Activated naive CD8-positive, alpha-beta T cell treated with anti-CD3 and anti-CD28 coated beads for 36 hours (primary cell): ENCODE measurements around the gene ZNF415. TPM values are rescaled to one million over a fixed set of nuclear protein-coding genes. Genes with fewer than 3 reads are reported as not detected.
A peak's percentile ranks its signal among the peaks of the same experiment; 100 is the strongest.
"Not testable (repeated sequence)": the region's sequence is repeated elsewhere in the genome, so short reads cannot be mapped to it uniquely, and the experiment has no call there.

ENCODE experiments used
- DNase-seq: peaks from one replicate; pipeline ENCODE4 v3.0.0; 2021
- H3K27ac Mint-ChIP-seq: one replicate; pipeline ENCODE4 v1.8.0; 2022; ENCODE audit warnings: mild to moderate bottlenecking, moderate library complexity, mixed read lengths
- H3K27me3 Mint-ChIP-seq: one replicate; pipeline ENCODE4 v1.8.0; 2022; ENCODE audit warnings: mild to moderate bottlenecking, mixed read lengths
- H3K36me3 Mint-ChIP-seq: one replicate; pipeline ENCODE4 v1.8.0; 2021; ENCODE audit warnings: mild to moderate bottlenecking, mixed read lengths
- H3K4me1 Mint-ChIP-seq: one replicate; pipeline ENCODE4 v1.8.0; 2021; ENCODE audit warnings: mixed read lengths
- H3K4me3 Mint-ChIP-seq: one replicate; pipeline ENCODE4 v1.8.0; 2022; ENCODE audit warnings: mild to moderate bottlenecking, moderate library complexity, mixed read lengths
- H3K9me3 Mint-ChIP-seq: one replicate; pipeline ENCODE4 v1.8.0; 2022; ENCODE audit warnings: mixed read lengths
- total RNA-seq, 2 experiments: library from RNA; stranded (reverse); gene quantifications; one replicate each; pipeline ENCODE4 v1.2.3, GENCODE V29; 2021

ZNF415 gene
- total RNA-seq, 2 experiments from 2014 or later: 1.5 to 1.8 TPM

DNA sequence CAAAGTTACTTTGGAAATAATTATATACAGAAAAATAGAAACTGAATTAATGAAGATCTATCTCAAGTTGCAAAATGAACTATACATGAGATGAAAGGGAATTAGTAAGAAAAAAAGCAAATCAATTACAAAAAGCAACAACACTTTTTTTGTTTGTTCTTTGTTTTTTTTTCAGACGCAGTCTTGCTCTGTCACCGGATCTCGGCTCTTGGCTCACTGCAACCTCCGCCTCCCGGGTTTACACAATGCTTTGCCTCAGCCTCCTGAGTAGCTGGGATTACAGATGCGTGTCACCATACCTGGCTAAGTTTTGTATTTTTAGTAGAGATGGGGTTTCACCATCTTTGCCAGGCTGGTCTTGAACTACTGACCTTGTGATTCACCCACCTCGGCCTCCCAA is 2.2 kb downstream of the ZNF415 start:
- H3K9me3 Mint-ChIP-seq: peaks cover 39% of the 10 kb centered on the region
- H3K36me3 Mint-ChIP-seq: peaks cover 35% of the 10 kb centered on the region
- peaks cover 12% of the 10 kb centered on the region for H3K4me1 Mint-ChIP-seq
- no peak for DNase-seq
- no peak overlapping the region for H3K27ac Mint-ChIP-seq
- H3K27me3 Mint-ChIP-seq: peaks cover 12% of the 10 kb centered on the region
- H3K4me3 Mint-ChIP-seq: no peak overlapping the region

DNA sequence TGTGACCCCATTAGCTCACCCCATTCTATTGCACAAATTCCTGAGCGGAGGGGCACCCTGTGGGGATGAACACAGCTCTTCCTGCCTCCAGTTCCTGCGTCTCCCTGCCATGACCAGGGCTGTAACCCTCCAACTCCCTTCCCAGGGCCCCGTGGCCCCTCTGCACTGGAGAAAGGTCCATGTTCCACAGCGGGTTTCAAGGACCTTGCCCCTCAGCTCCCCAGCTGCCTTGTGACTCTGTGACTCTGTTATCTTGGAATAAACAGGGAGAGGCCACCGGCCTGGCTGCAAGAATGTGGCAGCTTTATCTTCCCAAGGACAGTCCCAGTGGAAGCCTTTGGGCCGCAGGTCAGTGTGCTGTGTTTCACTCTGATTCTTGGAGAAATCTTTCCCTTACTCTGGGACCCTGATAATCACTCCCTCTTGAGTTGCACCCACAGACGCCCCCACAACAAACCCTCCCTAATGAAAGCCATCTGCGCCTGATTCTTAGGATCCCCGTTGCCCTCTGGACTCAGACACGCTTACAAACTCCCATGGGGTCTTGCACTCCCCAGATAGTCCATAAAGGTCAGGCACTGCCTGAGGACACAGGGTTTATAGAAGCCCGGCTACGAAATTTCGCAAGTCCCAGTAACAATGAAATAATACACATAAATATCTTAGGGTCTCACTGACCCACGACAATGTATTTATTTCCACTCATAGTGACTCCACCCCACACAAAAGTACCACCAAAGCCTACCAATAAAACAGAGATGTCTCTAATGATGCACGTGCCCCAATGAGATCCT is 5.8 kb downstream of the ZNF415 start:
- peaks cover 44% of the 10 kb centered on the region for H3K36me3 Mint-ChIP-seq
- not testable (repeated sequence) for H3K27me3 Mint-ChIP-seq, H3K4me3 Mint-ChIP-seq, DNase-seq, H3K27ac Mint-ChIP-seq, H3K4me1 Mint-ChIP-seq
- peaks cover 42% of the 10 kb centered on the region for H3K9me3 Mint-ChIP-seq

DNA sequence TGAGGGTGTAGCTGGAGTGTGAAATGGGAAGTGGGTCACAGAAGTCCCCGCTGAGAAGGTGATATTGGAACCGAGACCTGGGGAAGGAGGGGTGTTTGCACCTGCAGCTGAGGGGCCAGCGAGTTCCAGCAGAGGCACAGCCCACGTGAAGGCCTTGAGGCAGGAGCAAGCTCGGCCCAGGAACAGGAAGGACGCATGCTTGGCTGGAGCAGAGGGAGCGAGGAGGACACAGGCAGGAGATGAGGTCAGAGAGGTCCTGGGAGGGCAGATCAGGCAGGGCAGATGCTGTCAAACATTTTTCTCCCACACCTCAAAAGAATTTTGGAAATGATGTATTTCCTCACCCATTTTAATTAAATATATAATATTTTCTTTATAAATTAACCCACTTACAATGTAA is 9.3 kb downstream of the ZNF415 start:
- no peak overlapping the region for H3K27ac Mint-ChIP-seq
- H3K4me3 Mint-ChIP-seq: no peak overlapping the region
- H3K4me1 Mint-ChIP-seq: no peaks in the 10 kb centered on the region
- DNase-seq: no peak
- H3K27me3 Mint-ChIP-seq: no peaks in the 10 kb centered on the region
- peaks cover 38% of the 10 kb centered on the region for H3K9me3 Mint-ChIP-seq
- H3K36me3 Mint-ChIP-seq: peaks cover 50% of the 10 kb centered on the region

DNA sequence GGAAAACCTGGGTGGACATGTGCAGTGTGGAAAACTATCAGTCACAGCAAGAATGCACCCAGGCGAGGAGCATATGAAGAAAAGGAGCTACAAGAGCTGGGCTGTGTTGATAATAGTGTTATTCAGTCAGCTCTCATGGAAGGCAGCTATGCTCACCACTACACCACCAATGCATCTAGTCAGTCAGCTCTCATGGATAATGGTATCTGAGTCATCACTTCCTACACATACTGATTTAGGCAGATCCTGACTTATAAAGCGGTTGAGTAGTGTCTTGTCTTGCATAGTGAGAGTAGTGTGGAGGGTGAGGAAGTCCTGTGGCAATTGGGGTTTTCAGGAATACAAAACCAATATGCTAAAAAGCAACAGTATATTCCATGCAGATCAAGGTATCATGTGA is 20.4 kb downstream of the ZNF415 start:
- no peak for DNase-seq
- Mint-ChIP-seq H3K9me3 (peaks cover 52% of the 10 kb centered on the region), H3K4me3 (no peak overlapping the region), H3K27me3 (no peaks in the 10 kb centered on the region), H3K27ac (no peak overlapping the region), H3K36me3 (peaks cover 71% of the 10 kb centered on the region), H3K4me1 (no peaks in the 10 kb centered on the region)

DNA sequence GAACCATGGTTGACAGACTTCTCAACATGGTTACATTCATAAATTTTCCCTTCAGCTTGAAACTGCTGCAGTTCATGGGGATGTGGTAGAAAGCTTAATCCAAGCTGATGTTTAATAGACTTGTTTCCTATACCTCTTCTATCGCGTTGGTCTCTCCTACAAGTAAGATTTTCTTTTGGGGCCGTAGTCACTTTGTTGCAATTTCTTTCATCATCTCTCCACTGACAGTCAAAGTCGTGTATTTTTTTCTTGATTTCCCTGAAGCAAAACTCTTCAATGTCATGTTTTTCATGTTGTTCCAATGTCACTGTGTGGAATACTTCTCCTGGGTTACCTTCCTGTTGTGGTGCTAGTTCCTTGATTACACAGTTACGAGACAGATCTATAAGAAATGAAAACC is 23.2 kb downstream of the ZNF415 start:
- Mint-ChIP-seq H3K4me3 (no peak overlapping the region), H3K27me3 (no peaks in the 10 kb centered on the region), H3K36me3 (peaks cover 46% of the 10 kb centered on the region), H3K4me1 (no peaks in the 10 kb centered on the region), H3K27ac (no peak overlapping the region), H3K9me3 (peaks cover 39% of the 10 kb centered on the region)
- no peak for DNase-seq

DNA sequence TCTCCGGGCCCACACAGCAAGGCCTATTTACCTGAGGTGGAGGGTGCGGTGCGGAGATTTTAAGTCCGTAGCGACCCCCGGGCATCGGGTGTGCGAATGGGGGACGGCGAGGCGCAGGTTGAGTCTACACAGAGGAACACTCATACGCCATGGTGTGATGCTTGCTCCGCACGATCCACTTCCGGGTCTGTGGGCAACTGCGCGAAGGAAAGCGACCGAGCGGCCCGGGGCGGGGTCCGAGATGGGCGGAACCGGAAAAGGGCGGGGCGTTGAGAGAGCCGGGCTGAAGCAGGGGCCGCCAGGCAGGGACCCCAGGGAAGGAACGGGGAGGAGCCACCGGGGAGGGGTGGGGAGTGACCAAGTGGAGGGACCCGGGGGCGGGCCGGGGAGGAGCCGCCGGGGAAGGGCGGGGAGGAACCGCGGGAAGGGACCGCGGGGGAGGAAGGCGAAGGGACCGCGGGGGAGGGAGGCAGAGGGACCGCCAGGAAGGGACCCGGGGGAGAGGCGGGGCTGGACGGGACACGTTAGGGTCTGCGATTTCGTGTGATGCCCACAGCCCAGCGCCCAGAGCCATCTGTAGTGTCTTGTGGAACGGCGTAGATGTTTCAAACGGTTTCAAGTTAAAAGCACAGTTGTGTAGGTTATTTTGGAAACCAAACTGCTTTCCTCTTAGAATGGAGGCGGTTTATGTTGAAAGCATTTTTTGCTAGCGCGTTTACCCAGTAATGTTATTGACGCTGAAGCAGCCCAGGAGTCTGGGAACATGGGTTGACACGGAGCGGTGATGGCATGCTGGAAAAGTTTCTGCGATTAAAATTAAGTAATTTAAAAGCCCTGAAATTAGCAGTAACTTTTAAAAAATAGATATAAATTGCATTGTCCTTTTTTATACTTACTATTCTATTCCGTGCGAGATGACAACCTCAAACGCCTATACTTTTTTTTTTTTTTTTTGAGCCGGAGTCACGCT is 29.2 kb downstream of the ZNF415 start, which contains the start of gene ZNF160:
ZNF160 (minus strand) TSS at position 189 of the 970 bp plus-strand sequence. CDS start 17,146 bp downstream, outside the sequence.
- Mint-ChIP-seq H3K4me1 (peaks cover 27% of the 10 kb centered on the region), H3K36me3 (peaks cover 39% of the 10 kb centered on the region), H3K9me3 (peaks cover 25% of the 10 kb centered on the region), H3K27ac (peak within 1 kb of the TSS; percentile 85), H3K4me3 (peak within 1 kb of the TSS; percentile 91), H3K27me3 (no peaks in the 10 kb centered on the region)
- DNase-seq: peak; percentile 99

DNA sequence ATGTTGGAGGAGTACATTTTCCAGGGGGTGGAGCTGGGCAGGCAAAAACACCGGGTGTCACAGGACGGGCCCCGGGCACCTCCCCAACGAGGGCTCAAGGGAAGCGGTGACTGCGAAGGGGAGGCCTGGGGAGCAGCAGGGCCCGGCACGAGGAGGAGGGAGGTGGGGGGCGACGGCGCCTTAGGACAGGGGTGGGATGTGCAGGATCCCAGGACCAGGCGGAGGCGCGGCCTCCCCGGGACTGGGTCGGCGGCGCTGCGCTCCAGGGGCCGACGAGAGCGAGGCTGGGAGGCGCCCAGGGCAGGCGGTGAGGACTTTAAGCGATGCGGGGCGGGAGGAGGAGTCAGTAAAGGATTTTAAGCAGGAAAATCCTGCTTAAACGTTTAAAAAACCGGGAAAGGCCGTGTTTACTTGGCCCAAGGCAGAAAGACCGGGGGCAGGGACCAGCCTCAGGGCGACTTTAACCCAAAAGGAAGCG is 29.9 kb downstream of the ZNF415 start:
- peak overlapping the region; percentile 91 for H3K4me3 Mint-ChIP-seq
- peaks cover 33% of the 10 kb centered on the region for H3K4me1 Mint-ChIP-seq
- H3K36me3 Mint-ChIP-seq: peaks cover 43% of the 10 kb centered on the region
- H3K9me3 Mint-ChIP-seq: peaks cover 19% of the 10 kb centered on the region
- no peaks in the 10 kb centered on the region for H3K27me3 Mint-ChIP-seq
- peak; percentile 59 for DNase-seq
- peak overlapping the region; percentile 85 for H3K27ac Mint-ChIP-seq

DNA sequence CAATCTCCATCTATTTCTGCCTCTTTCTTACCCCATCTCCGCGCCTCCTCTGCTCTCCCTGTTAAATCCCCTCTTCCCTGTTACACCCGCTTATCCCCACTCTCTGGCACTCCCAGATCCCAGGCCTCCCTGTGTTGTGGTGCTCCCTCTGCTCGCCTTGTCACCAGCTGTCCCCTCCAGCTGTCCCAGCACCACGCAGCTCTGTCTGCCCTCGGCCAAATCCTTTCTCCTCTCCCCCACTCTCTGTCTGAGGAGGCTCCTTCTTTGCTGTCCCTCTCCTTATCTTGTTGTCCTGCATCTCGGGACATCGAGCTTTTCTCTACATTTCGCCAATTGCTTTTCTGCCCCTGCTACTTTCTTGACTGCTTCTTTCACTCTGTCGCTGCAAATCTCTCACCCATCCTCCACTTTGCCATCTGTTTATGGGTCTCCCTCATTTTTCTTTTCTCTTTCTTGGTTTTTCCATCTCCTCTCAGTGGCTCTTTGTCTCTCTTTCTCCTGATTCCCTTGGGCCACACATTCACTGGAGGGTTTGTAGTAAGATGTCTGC is 30.4 kb downstream of the ZNF415 start:
- Mint-ChIP-seq H3K36me3 (peaks cover 48% of the 10 kb centered on the region), H3K4me1 (peaks cover 35% of the 10 kb centered on the region), H3K27ac (peak overlapping the region; percentile 85), H3K9me3 (peaks cover 20% of the 10 kb centered on the region), H3K4me3 (peak overlapping the region; percentile 91), H3K27me3 (no peaks in the 10 kb centered on the region)
- no peak for DNase-seq

DNA sequence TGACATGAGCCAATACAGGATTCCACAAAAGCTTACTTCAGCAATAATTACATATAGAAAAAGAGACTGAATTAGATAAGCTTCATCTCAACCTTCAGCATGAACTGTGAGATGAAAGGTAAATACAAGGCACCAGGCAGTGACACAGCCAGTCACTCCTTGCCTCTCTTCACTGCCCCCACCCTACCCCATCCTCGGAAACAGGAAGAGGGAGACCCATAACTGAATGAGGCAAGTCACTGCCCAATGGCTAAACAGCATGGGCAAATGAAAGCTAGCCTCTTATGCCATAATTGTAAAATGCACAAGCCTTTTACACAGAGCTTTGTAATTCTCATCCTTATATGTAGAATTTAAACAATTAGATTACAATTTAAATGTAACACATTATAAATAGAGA is 31.2 kb downstream of the ZNF415 start:
- H3K27ac Mint-ChIP-seq: peak overlapping the region; percentile 85
- H3K9me3 Mint-ChIP-seq: peaks cover 15% of the 10 kb centered on the region
- H3K4me3 Mint-ChIP-seq: peak overlapping the region; percentile 91
- peaks cover 49% of the 10 kb centered on the region for H3K36me3 Mint-ChIP-seq
- DNase-seq: peak; percentile 26
- H3K27me3 Mint-ChIP-seq: no peaks in the 10 kb centered on the region
- peaks cover 37% of the 10 kb centered on the region for H3K4me1 Mint-ChIP-seq

DNA sequence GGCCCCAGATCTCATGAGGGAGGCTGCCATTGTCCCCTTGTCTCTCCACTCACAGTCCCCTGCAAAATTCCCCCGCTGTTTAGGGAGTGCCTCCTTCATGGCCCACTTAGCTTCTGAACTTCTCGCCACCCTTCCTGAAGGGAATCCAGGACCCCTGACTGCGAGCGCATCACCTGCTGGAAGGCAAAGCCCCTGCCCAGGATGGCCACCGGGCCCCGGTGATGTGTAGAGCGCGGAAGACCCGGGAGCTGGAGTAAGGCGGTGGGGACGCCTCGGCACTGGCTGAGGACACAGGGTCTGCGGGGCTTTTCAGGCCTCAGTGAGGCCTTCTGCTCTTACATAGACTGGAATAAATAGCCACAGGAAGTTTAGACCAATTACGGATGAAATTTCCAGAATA is 34.1 kb downstream of the ZNF415 start:
- DNase-seq, H3K27ac Mint-ChIP-seq, H3K4me3 Mint-ChIP-seq, H3K27me3 Mint-ChIP-seq: not testable (repeated sequence)
- H3K36me3 Mint-ChIP-seq: peaks cover 71% of the 10 kb centered on the region
- peaks cover 37% of the 10 kb centered on the region for H3K4me1 Mint-ChIP-seq
- peaks cover 15% of the 10 kb centered on the region for H3K9me3 Mint-ChIP-seq

DNA sequence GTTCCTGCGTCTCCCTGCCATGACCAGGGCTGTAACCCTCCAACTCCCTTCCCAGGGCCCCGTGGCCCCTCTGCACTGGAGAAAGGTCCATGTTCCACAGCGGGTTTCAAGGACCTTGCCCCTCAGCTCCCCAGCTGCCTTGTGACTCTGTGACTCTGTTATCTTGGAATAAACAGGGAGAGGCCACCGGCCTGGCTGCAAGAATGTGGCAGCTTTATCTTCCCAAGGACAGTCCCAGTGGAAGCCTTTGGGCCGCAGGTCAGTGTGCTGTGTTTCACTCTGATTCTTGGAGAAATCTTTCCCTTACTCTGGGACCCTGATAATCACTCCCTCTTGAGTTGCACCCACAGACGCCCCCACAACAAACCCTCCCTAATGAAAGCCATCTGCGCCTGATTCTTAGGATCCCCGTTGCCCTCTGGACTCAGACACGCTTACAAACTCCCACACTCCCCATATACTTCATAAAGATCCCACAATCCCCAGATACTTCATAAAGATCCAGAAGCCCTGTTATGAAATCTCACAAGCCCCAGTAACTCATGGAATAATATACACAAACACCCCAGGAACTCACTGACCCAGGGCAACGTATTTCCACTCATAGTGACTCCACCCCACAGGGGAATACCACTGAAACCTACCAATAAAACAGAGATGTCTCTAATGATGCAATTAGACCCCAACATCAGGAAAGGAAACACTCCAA is 35.6 kb downstream of the ZNF415 start:
- Mint-ChIP-seq H3K27ac (peak overlapping the region; percentile 35), H3K4me1 (peaks cover 32% of the 10 kb centered on the region), H3K9me3 (peaks cover 14% of the 10 kb centered on the region), H3K36me3 (peaks cover 74% of the 10 kb centered on the region)
- DNase-seq, H3K4me3 Mint-ChIP-seq, H3K27me3 Mint-ChIP-seq: not testable (repeated sequence)

DNA sequence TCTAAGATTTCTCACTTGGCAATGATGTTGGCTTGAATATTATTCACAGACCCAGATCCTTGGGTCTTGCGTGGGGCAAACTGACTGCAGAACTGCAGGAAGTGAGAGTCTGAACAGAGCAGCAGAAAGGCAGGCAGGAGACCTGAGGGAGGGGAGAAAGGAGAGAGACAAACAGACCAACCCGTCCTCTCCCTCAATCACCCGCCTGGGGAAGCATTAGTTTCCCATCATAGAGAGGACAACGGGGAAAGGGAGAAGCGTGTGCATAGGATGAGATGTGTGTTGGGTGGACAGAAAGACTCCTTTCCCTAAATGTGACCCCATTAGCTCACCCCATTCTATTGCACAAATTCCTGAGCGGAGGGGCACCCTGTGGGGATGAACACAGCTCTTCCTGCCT is 36.1 kb downstream of the ZNF415 start:
- not testable (repeated sequence) for H3K4me3 Mint-ChIP-seq, DNase-seq, H3K27me3 Mint-ChIP-seq, H3K27ac Mint-ChIP-seq
- H3K36me3 Mint-ChIP-seq: peaks cover 74% of the 10 kb centered on the region
- H3K4me1 Mint-ChIP-seq: peaks cover 27% of the 10 kb centered on the region
- peaks cover 10% of the 10 kb centered on the region for H3K9me3 Mint-ChIP-seq

DNA sequence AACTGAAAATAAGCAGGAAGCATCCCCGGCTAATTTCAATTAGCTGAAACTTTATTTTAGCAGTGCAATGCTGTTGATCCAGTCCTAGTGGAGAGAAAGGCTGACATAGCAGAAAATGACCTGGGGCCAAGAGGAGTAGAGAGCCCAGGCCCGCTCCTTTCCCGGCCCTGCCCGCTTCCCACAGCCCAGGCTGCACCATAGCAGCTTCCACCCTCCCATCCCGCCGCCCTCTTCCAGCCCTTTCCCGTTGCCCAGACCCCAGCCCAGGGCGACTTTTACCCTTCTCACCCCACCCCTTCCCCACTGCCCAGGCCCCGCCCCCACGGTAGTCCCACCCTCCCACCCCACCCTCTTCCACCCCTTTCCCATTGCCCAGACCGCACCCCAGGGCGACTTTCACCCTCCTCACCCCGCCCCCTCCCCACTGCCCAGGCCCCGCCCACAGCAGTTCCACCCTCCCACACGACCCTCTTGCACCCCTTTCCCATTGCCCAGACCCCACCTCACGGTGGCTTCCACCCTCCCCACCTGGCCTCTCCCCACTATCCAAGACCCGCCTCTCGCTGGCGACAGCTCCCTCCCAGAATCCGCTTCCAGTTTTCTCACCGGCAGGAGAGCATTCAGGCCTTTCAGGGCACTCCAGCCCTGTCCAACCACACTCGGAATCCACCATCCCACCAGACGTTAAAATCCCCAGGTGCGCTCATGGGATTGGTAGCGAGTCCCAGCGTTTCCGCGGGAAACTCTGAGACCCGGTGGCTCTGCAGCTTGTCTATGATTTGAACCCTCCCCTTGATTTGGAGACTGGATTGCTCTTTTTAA is 37.7 kb downstream of the ZNF415 start:
- Mint-ChIP-seq H3K27ac (no peak overlapping the region), H3K4me3 (no peak overlapping the region), H3K9me3 (peaks cover 8% of the 10 kb centered on the region), H3K27me3 (no peaks in the 10 kb centered on the region), H3K36me3 (peaks cover 78% of the 10 kb centered on the region), H3K4me1 (peaks cover 19% of the 10 kb centered on the region)
- no peak for DNase-seq

DNA sequence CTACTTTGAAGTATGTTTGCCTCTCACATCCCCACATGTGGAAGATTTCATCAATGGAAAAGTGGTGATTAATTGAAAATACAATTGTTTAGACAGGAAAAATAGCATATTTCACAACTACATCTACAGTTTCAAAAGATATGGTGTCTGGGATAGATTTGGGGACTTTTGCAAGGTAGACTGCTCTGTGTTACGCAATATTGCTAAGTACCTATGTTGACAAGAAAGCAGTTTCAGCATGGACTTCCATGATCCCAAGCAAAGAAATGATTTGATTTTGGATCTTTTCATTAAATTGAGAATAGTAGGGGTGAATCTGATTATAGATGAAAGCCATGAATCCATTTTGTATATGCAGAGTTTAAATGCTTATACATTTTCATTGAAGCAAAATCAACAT is 40.0 kb downstream of the ZNF415 start:
- H3K27me3 Mint-ChIP-seq: no peaks in the 10 kb centered on the region
- H3K27ac Mint-ChIP-seq: no peak overlapping the region
- H3K9me3 Mint-ChIP-seq: peaks cover 4% of the 10 kb centered on the region
- no peak overlapping the region for H3K4me3 Mint-ChIP-seq
- H3K36me3 Mint-ChIP-seq: peaks cover 71% of the 10 kb centered on the region
- H3K4me1 Mint-ChIP-seq: peaks cover 4% of the 10 kb centered on the region
- no peak for DNase-seq
